GM12878 (cell line): Measurements from ENCODE around the gene MIER3. TPM values are rescaled to one million over a fixed set of nuclear protein-coding genes. Genes with fewer than 3 reads are reported as not detected.

Experiments used
- ATAC-seq: fragments of 200-7000 bp; cut with Tn5 transposase; 3 replicates; pipeline ENCODE4 v1.9.1; 2020; ENCODE audit warnings: mild to moderate bottlenecking, moderate library complexity
- BruUV-seq: library from RNA; stranded (reverse); fragments of 400-500 nt; replicated peaks from 2 replicates; lab custom pipeline; 2021; lab: Mats Ljungman, UMichigan
- CTCF ChIA-PET: fragments of 300-600 bp; sonication (Branson Sonifier 250); formaldehyde crosslinking; extraction: SDS; loops from one replicate; lab custom pipeline; 2021; ENCODE audit warnings: inconsistent platforms; lab: Yijun Ruan, JAX
- POLR2A ChIA-PET: fragments of 350-600 bp; formaldehyde crosslinking; extraction: SDS; loops from one replicate; lab custom pipeline; 2021; ENCODE audit warnings: inconsistent platforms; lab: Charles Lee
- RAD21 ChIA-PET: fragments of 300-600 bp; sonication (Branson Sonifier 250); formaldehyde crosslinking; loops from one replicate; lab custom pipeline; 2023; ENCODE audit warnings: antibody characterized with exemption; ENCODE audit not compliant: unreplicated experiment; lab: Charles Lee
- SMC1A ChIA-PET: fragments of 300-600 bp; sonication (Branson Sonifier 250); formaldehyde crosslinking; loops from one replicate; lab custom pipeline; 2023; ENCODE audit not compliant: unreplicated experiment, uncharacterized antibody; lab: Charles Lee
- DNase-seq: peaks from one replicate; pipeline ENCODE4 v3.0.0-alpha.2; 2011; ENCODE audit warnings: low read depth, low spot score
- FAIRE-seq: peaks from 3 replicates; lab custom pipeline; 2011; peaks lifted over from hg19 to GRCh38; lab: Jason Lieb, UNC
- H2AFZ ChIP-seq: 2 replicates; pipeline ENCODE4 v1.6.0; 2011; ENCODE audit warnings: low read depth, low read length, control low read depth; ENCODE audit not compliant: control insufficient read depth
- H3K27ac ChIP-seq: 2 replicates; pipeline ENCODE4 v1.5.1; 2011; ENCODE audit warnings: control low read depth; ENCODE audit not compliant: control insufficient read depth, insufficient read depth
- H3K27me3 ChIP-seq, 2 experiments: replicated peaks in 1 of 2; 2 replicates each; pipeline versions ENCODE4 v1.6.0 to v1.6.1; 2011; ENCODE audit warnings: low read length in 1 of 2; ENCODE audit not compliant: control insufficient read depth in 2 of 2, insufficient read depth in 2 of 2
- H3K36me3 ChIP-seq, 2 experiments: 2 replicates each; pipeline ENCODE4 v1.5.1; 2011; ENCODE audit warnings: low read length in 1 of 2; ENCODE audit not compliant: control insufficient read depth in 2 of 2, insufficient read depth in 2 of 2
- H3K4me1 ChIP-seq: 2 replicates; pipeline ENCODE4 v1.6.1; 2011; ENCODE audit warnings: mild to moderate bottlenecking, low read length, moderate library complexity, mixed read lengths; ENCODE audit not compliant: control insufficient read depth, insufficient read depth
- H3K4me2 ChIP-seq: 2 replicates; pipeline ENCODE4 v1.6.0; 2011; ENCODE audit warnings: control low read depth; ENCODE audit not compliant: control insufficient read depth, insufficient read depth
- H3K4me3 ChIP-seq: fragments of 200-600 bp; sonication (generic); 2 replicates; pipeline ENCODE4 v1.5.1; 2016
- H3K79me2 ChIP-seq: 2 replicates; pipeline ENCODE4 v1.6.0; 2011; ENCODE audit warnings: low read length; ENCODE audit not compliant: control insufficient read depth, insufficient read depth
- H3K9ac ChIP-seq: 2 replicates; pipeline ENCODE4 v1.8.0; 2011; ENCODE audit warnings: low read length, control low read depth, mixed read lengths; ENCODE audit not compliant: control insufficient read depth, insufficient read depth
- H3K9me3 ChIP-seq: replicated peaks from 3 replicates; pipeline ENCODE4 v1.5.1; 2011; ENCODE audit warnings: mild to moderate bottlenecking, low read length; ENCODE audit not compliant: control insufficient read depth, insufficient read depth
- H4K20me1 ChIP-seq: 2 replicates; pipeline ENCODE4 v1.6.0; 2011; ENCODE audit not compliant: control insufficient read depth, insufficient read depth
- CHD1 ChIP-seq: IDR thresholded peaks from 2 replicates; pipeline ENCODE4 v1.6.1; 2012; ENCODE audit warnings: low read depth, low read length, improper control_type of control experiment
- FOS ChIP-seq: IDR thresholded peaks from 3 replicates; pipeline ENCODE4 v1.6.1; 2011; ENCODE audit warnings: borderline replicate concordance; ENCODE audit not compliant: insufficient read length; ENCODE audit errors: extremely low read depth
- GATAD2B ChIP-seq: fragments of 450-650 bp; conservative IDR thresholded peaks from 2 replicates; pipeline ENCODE4 v1.6.1; 2017; ENCODE audit warnings: low read depth, mild to moderate bottlenecking, moderate library complexity
- MYB ChIP-seq: fragments of 150-350 bp; IDR thresholded peaks from 2 replicates; pipeline ENCODE4 v1.6.1; 2014; ENCODE audit warnings: mild to moderate bottlenecking, low read depth, low read length, borderline replicate concordance
- POLR2A ChIP-seq: IDR thresholded peaks from 2 replicates; pipeline ENCODE4 v1.6.1; 2011; ENCODE audit warnings: low read depth, mild to moderate bottlenecking, low read length
- ZBTB11 ChIP-seq: fragments of 450-650 bp; formaldehyde crosslinking; IDR thresholded peaks from 2 replicates; pipeline ENCODE4 v1.5.0; 2022; ENCODE audit warnings: mild to moderate bottlenecking, missing genetic modification characterization
- ZNF687 ChIP-seq: fragments of 450-650 bp; IDR thresholded peaks from 2 replicates; pipeline ENCODE4 v1.6.1; 2017; ENCODE audit warnings: mild to moderate bottlenecking, moderate library complexity
- WGBS: methylation state at CpG from one replicate; pipeline ENCODE4 v1.1.6; 2016; ENCODE audit warnings: low lambda C conversion rate; ENCODE audit not compliant: insufficient replicate concordance, insufficient coverage; ENCODE audit errors: missing lambda C conversion rate; 5-methylcytosine and 5-hydroxymethylcytosine counted together
- in situ Hi-C: fragments of 300-500 bp; cut with MboI; formaldehyde crosslinking; loops from 9 replicates; pipeline ENCODE4 v1.14.3; 2018; ENCODE audit warnings: mixed read lengths
- intact Hi-C: fragments of 100-400 bp; cut with micrococcal nuclease; formaldehyde crosslinking; loops from one replicate; pipeline ENCODE4 v1.14.2; 2022; ENCODE audit not compliant: unreplicated experiment
- polyA plus RNA-seq, 11 experiments: library from polyadenylated mRNA; depleted of rRNA in 4 of 11; unstranded in 6 of 11; stranded (reverse) in 5 of 11; fragments of >200 nt; fragmentation: Nextera tagmentation in 4 of 11; fragmentation: Illumina TruSeq in 1 of 11; extraction: Ambion mirVana in 4 of 11; extraction: Trizol in 1 of 11; gene quantifications; 1 replicate in 1 of 11; 2 replicates in 10 of 11; pipeline versions ENCODE4 v1.2.1 to v1.2.3, GENCODE V29; 2011 to 2016; ENCODE audit warnings: inconsistent platforms in 2 of 11, missing spikeins in 2 of 11, low read depth in 1 of 11
- total RNA-seq, 4 experiments: library from RNA; depleted of rRNA in 3 of 4; stranded (reverse); fragments of >200 nt in 3 of 4; fragmentation: Illumina TruSeq in 1 of 4; extraction: Trizol in 1 of 4; gene quantifications; 2 replicates each; pipeline versions ENCODE4 v1.2.1 to v1.2.3, GENCODE V29; 2013 to 2021

The MIER3 gene
- total and polyA plus RNA-seq, 10 of the 15 experiments (the other 5 are each of a cell fraction or from before 2014, with no cell fraction given), result 2.9 to 14.6 (median 7.2) TPM

- no peak for DNase-seq
- POLR2A ChIA-PET, result no interaction called here
- CTCF ChIA-PET, result no interaction called here
- in situ Hi-C loops, result no loop called here
- H2AFZ ChIP-seq, result no peak overlapping the region
- TF ChIP-seq ZNF687, result no peak
- TF ChIP-seq POLR2A, result no peak
- TF ChIP-seq CHD1, result no peak
- no peak for TF ChIP-seq FOS
- no peak for TF ChIP-seq MYB
- no peak for TF ChIP-seq ZBTB11 (CRISPR knock-in tag)
- no peak for TF ChIP-seq GATAD2B
- TF ChIP-seq, all 136 proteins: peak for 0
- no peak overlapping the region for H3K4me2 ChIP-seq
- BruUV-seq, result no TSS peak
- H4K20me1 ChIP-seq, result no peaks in the 10 kb centered on the region
- no peak overlapping the region for H3K4me3 ChIP-seq
- RAD21 ChIA-PET, result no interaction called here
- SMC1A ChIA-PET, result no interaction called here
- H3K27ac ChIP-seq, result no peak overlapping the region
- ATAC-seq (no peak), FAIRE-seq (no peak)
- peaks cover 0 to 5% of the 10 kb centered on the region in 2 experiments; a peak in 3 of 4 replicates for H3K27me3 ChIP-seq
- WGBS, result 35% methylated on average over 2 of the region's 2 CpGs
- no peaks in the 10 kb centered on the region for H3K9me3 ChIP-seq
- H3K36me3 ChIP-seq, result no peaks in the 10 kb centered on the region
- intact Hi-C loops, result no loop called here
- H3K79me2 ChIP-seq, result no peaks in the 10 kb centered on the region
- H3K9ac ChIP-seq, result no peak overlapping the region
- no peaks in the 10 kb centered on the region for H3K4me1 ChIP-seq
Measured at GRCh38 chr5:56962286-56962685, 10.4 kb upstream of the MIER3 start.
